Neural progenitor cell (in vitro differentiated cells): Measurements from ENCODE around the gene SLC7A1. TPM values are rescaled to one million over a fixed set of nuclear protein-coding genes. Genes with fewer than 3 reads are reported as not detected.

Experiments
- DNase-seq: peaks from one replicate; pipeline ENCODE4 v3.0.0-alpha.2; 2016; ENCODE audit warnings: low spot score
- H2AFZ ChIP-seq: fragments of 200-600 bp; sonication (generic); replicated peaks from 2 replicates; pipeline ENCODE4 v1.6.1; 2016; ENCODE audit warnings: antibody characterized with exemption
- H3F3A ChIP-seq: fragments of 200-600 bp; sonication (generic); 2 replicates; pipeline ENCODE4 v1.6.1; 2016; ENCODE audit warnings: antibody characterized with exemption, low read depth
- H3K27ac ChIP-seq: fragments of 200-600 bp; sonication (generic); 2 replicates; pipeline ENCODE4 v1.5.1; 2016; ENCODE audit warnings: mild to moderate bottlenecking
- H3K27me3 ChIP-seq: fragments of 200-600 bp; sonication (generic); 2 replicates; pipeline ENCODE4 v1.6.1; 2016; ENCODE audit warnings: mild to moderate bottlenecking, moderate library complexity
- H3K36me3 ChIP-seq: fragments of 200-600 bp; sonication (generic); 2 replicates; pipeline ENCODE4 v1.5.1; 2016
- H3K4me1 ChIP-seq: fragments of 200-600 bp; sonication (generic); 2 replicates; pipeline ENCODE4 v1.6.1; 2016; ENCODE audit warnings: mixed run types
- H3K4me2 ChIP-seq: fragments of 200-600 bp; sonication (generic); 2 replicates; pipeline ENCODE4 v1.6.1; 2016
- H3K4me3 ChIP-seq: fragments of 200-600 bp; sonication (generic); 2 replicates; pipeline ENCODE4 v1.5.1; 2016
- H3K79me2 ChIP-seq: fragments of 200-600 bp; sonication (generic); 2 replicates; pipeline ENCODE4 v1.6.1; 2016; ENCODE audit warnings: low read depth
- H3K9ac ChIP-seq: fragments of 200-600 bp; sonication (generic); 2 replicates; pipeline ENCODE4 v1.6.1; 2016
- H3K9me3 ChIP-seq: fragments of 200-600 bp; sonication (generic); 2 replicates; pipeline ENCODE4 v1.5.1; 2016; ENCODE audit warnings: low read depth
- H4K20me1 ChIP-seq: fragments of 200-600 bp; sonication (generic); 2 replicates; pipeline ENCODE4 v1.6.1; 2016; ENCODE audit warnings: low read depth
- H3K27ac Mint-ChIP-seq: 3 replicates; pipeline ENCODE4 v1.8.0; 2021; ENCODE audit warnings: mixed read lengths
- H3K27me3 Mint-ChIP-seq: 2 replicates; pipeline ENCODE4 v1.8.0; 2022; ENCODE audit warnings: low read depth, mild to moderate bottlenecking, inconsistent platforms, moderate library complexity, mixed read lengths; ENCODE audit not compliant: insufficient read depth
- H3K36me3 Mint-ChIP-seq: 3 replicates; pipeline ENCODE4 v1.8.0; 2021; ENCODE audit warnings: mixed read lengths
- H3K4me1 Mint-ChIP-seq: 3 replicates; pipeline ENCODE4 v1.8.0; 2021; ENCODE audit warnings: mixed read lengths
- H3K4me3 Mint-ChIP-seq: 3 replicates; pipeline ENCODE4 v1.8.0; 2021; ENCODE audit warnings: mild to moderate bottlenecking, moderate library complexity, mixed read lengths
- H3K9me3 Mint-ChIP-seq: 3 replicates; pipeline ENCODE4 v1.8.0; 2020; ENCODE audit warnings: mixed read lengths
- CTCF ChIP-seq: fragments of 200-600 bp; sonication (generic); IDR thresholded peaks from 2 replicates; pipeline ENCODE4 v1.5.1; 2017; ENCODE audit warnings: antibody characterized with exemption, mild to moderate bottlenecking
- EZH2 ChIP-seq: fragments of 200-600 bp; sonication (generic); IDR thresholded peaks from 2 replicates; pipeline ENCODE4 v1.6.1; 2017; ENCODE audit warnings: antibody characterized with exemption, mild to moderate bottlenecking, moderate library complexity
- EZH2phosphoT487 ChIP-seq: fragments of 200-600 bp; sonication (generic); IDR thresholded peaks from 2 replicates; pipeline ENCODE4 v1.6.1; 2017; ENCODE audit warnings: antibody characterized with exemption
- total RNA-seq: library from RNA; depleted of rRNA; stranded (reverse); fragments of >200 nt; gene quantifications from 2 replicates; pipeline ENCODE4 v1.2.3, GENCODE V29; 2015; ENCODE audit warnings: low replicate concordance

The SLC7A1 gene
- total RNA-seq, 1 donor from 2014 or later, result 16.2 TPM

DNA sequence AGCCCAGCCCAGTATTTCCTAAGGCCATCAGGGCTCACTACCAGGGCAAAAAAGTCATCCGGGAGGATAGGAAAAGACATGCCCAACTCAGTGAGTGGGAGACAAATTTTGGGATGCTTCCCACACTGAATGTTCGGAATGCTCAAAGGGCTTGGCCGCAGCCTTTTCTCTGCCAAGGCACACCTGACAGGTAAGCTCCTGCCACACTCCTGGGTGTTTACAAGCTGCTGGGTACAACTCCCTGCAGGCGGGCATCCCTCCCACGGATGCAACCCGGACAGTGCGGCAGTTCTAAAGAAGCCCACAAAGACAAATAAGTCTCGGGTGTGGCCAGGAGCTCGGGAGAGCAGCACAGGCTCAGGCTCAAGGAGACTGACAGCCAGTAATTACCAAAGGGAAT, 28.1 kb downstream of the SLC7A1 start:
- H3K9me3 Mint-ChIP-seq, result peaks cover 15% of the 10 kb centered on the region
- H3K27ac Mint-ChIP-seq, result no peak overlapping the region
- Histone ChIP-seq H3F3A (peaks cover 4% of the 10 kb centered on the region), H3K4me1 (peaks cover 23% of the 10 kb centered on the region), H2AFZ (no peak overlapping the region), H3K79me2 (peaks cover 93% of the 10 kb centered on the region), H3K4me2 (no peak overlapping the region), H3K27me3 (no peaks in the 10 kb centered on the region), H3K27ac (no peak overlapping the region), H3K9ac (no peak overlapping the region), H3K4me3 (no peak overlapping the region), H4K20me1 (peaks cover 21% of the 10 kb centered on the region), H3K9me3 (no peaks in the 10 kb centered on the region), H3K36me3 (no peaks in the 10 kb centered on the region)
- H3K27me3 Mint-ChIP-seq, result peaks cover 7% of the 10 kb centered on the region
- peaks cover 13% of the 10 kb centered on the region for H3K36me3 Mint-ChIP-seq
- TF ChIP-seq EZH2, result no peak
- TF ChIP-seq CTCF, result no peak
- no peak for TF ChIP-seq EZH2phosphoT487
- no peak for DNase-seq
- H3K4me3 Mint-ChIP-seq, result no peak overlapping the region
- H3K4me1 Mint-ChIP-seq, result peaks cover 50% of the 10 kb centered on the region

GRCh38 chr13:29566206-29566605, 29.3 kb downstream of the SLC7A1 start:
- TF ChIP-seq CTCF (no peak), EZH2phosphoT487 (no peak), EZH2 (no peak)
- Histone ChIP-seq H3K36me3 (no peaks in the 10 kb centered on the region), H3F3A (peaks cover 4% of the 10 kb centered on the region), H3K9ac (no peak overlapping the region), H3K4me2 (no peak overlapping the region), H3K4me1 (peaks cover 23% of the 10 kb centered on the region), H3K79me2 (peaks cover 92% of the 10 kb centered on the region), H4K20me1 (peaks cover 21% of the 10 kb centered on the region), H3K4me3 (no peak overlapping the region), H3K9me3 (no peaks in the 10 kb centered on the region), H3K27ac (no peak overlapping the region), H3K27me3 (no peaks in the 10 kb centered on the region), H2AFZ (no peak overlapping the region)
- peaks cover 15% of the 10 kb centered on the region for H3K9me3 Mint-ChIP-seq
- peaks cover 7% of the 10 kb centered on the region for H3K27me3 Mint-ChIP-seq
- no peak overlapping the region for H3K4me3 Mint-ChIP-seq
- no peak overlapping the region for H3K27ac Mint-ChIP-seq
- DNase-seq, result no peak
- peaks cover 13% of the 10 kb centered on the region for H3K36me3 Mint-ChIP-seq
- peaks cover 46% of the 10 kb centered on the region for H3K4me1 Mint-ChIP-seq

GRCh38 chr13:29564818-29565217, 30.7 kb downstream of the SLC7A1 start:
- H3K27ac ChIP-seq, result no peak overlapping the region
- no peak overlapping the region for H3K4me2 ChIP-seq
- Mint-ChIP-seq H3K4me3 (no peak overlapping the region), H3K27me3 (peaks cover 4% of the 10 kb centered on the region), H3K27ac (no peak overlapping the region), H3K9me3 (peaks cover 15% of the 10 kb centered on the region), H3K4me1 (peaks cover 38% of the 10 kb centered on the region), H3K36me3 (peaks cover 12% of the 10 kb centered on the region)
- no peaks in the 10 kb centered on the region for H3K36me3 ChIP-seq
- DNase-seq, result no peak
- no peaks in the 10 kb centered on the region for H3K9me3 ChIP-seq
- no peaks in the 10 kb centered on the region for H3K27me3 ChIP-seq
- H3K4me1 ChIP-seq, result peaks cover 23% of the 10 kb centered on the region
- TF ChIP-seq CTCF (no peak), EZH2 (no peak), EZH2phosphoT487 (no peak)
- peaks cover 13% of the 10 kb centered on the region for H4K20me1 ChIP-seq
- H2AFZ ChIP-seq, result no peak overlapping the region
- peaks cover 86% of the 10 kb centered on the region for H3K79me2 ChIP-seq
- H3K9ac ChIP-seq, result no peak overlapping the region
- peaks cover 4% of the 10 kb centered on the region for H3F3A ChIP-seq
- H3K4me3 ChIP-seq, result no peak overlapping the region
